HEK293 (cell line): ENCODE data around the gene ZNF140.
A peak's percentile ranks its signal among the peaks of the same experiment; 100 is the strongest.

ENCODE experiments used
- GLI4 ChIP-seq: fragments of 450-650 bp; formaldehyde crosslinking; IDR thresholded peaks from 2 replicates; pipeline ENCODE4 v1.5.1; 2016; ENCODE audit warnings: missing biosample characterization, missing genetic modification characterization
- GLIS1 ChIP-seq: fragments of 450-650 bp; formaldehyde crosslinking; IDR thresholded peaks from 2 replicates; pipeline ENCODE4 v1.5.1; 2016; ENCODE audit warnings: missing biosample characterization, missing genetic modification characterization
- GLIS2 ChIP-seq: fragments of 450-650 bp; formaldehyde crosslinking; IDR thresholded peaks from 2 replicates; pipeline ENCODE4 v1.5.1; 2016; ENCODE audit warnings: missing biosample characterization, missing genetic modification characterization
- KLF16 ChIP-seq: fragments of 450-650 bp; formaldehyde crosslinking; IDR thresholded peaks from 2 replicates; pipeline ENCODE4 v1.5.1; 2017; ENCODE audit warnings: missing biosample characterization, missing genetic modification characterization
- PRDM6 ChIP-seq: fragments of 450-650 bp; formaldehyde crosslinking; IDR thresholded peaks from 2 replicates; pipeline ENCODE4 v1.5.1; 2017; ENCODE audit warnings: missing biosample characterization, missing genetic modification characterization
- SP7 ChIP-seq: fragments of 450-650 bp; formaldehyde crosslinking; IDR thresholded peaks from 2 replicates; pipeline ENCODE4 v1.5.1; 2016; ENCODE audit warnings: missing biosample characterization, missing genetic modification characterization
- ZBTB10 ChIP-seq: fragments of 450-650 bp; formaldehyde crosslinking; IDR thresholded peaks from 2 replicates; pipeline ENCODE4 v1.5.1; 2016; ENCODE audit warnings: missing biosample characterization, missing genetic modification characterization
- ZBTB21 ChIP-seq: fragments of 450-650 bp; formaldehyde crosslinking; IDR thresholded peaks from 2 replicates; pipeline ENCODE4 v1.5.1; 2017; ENCODE audit warnings: missing biosample characterization, missing genetic modification characterization
- ZBTB6 ChIP-seq: fragments of 450-650 bp; formaldehyde crosslinking; IDR thresholded peaks from 2 replicates; pipeline ENCODE4 v1.5.1; 2017; ENCODE audit warnings: missing biosample characterization, missing genetic modification characterization
- ZFP69B ChIP-seq: fragments of 450-650 bp; formaldehyde crosslinking; IDR thresholded peaks from 2 replicates; pipeline ENCODE4 v1.5.1; 2016; ENCODE audit warnings: missing biosample characterization, missing genetic modification characterization
- ZIC2 ChIP-seq: fragments of 450-650 bp; formaldehyde crosslinking; IDR thresholded peaks from 2 replicates; pipeline ENCODE4 v1.5.1; 2016; ENCODE audit warnings: missing biosample characterization, missing genetic modification characterization
- ZNF10 ChIP-seq: fragments of 450-650 bp; formaldehyde crosslinking; IDR thresholded peaks from 2 replicates; pipeline ENCODE4 v1.5.1; 2017; ENCODE audit warnings: missing biosample characterization, missing genetic modification characterization
- ZNF112 ChIP-seq: fragments of 450-650 bp; formaldehyde crosslinking; IDR thresholded peaks from 2 replicates; pipeline ENCODE4 v1.5.0; 2017; ENCODE audit warnings: missing biosample characterization, missing genetic modification characterization
- ZNF132 ChIP-seq: fragments of 450-650 bp; formaldehyde crosslinking; IDR thresholded peaks from 2 replicates; pipeline ENCODE4 v1.5.1; 2017; ENCODE audit warnings: missing biosample characterization, missing genetic modification characterization, borderline replicate concordance
- ZNF148 ChIP-seq: fragments of 450-650 bp; formaldehyde crosslinking; IDR thresholded peaks from 2 replicates; pipeline ENCODE4 v1.5.0; 2017; ENCODE audit warnings: missing biosample characterization, missing genetic modification characterization, borderline replicate concordance
- ZNF223 ChIP-seq: fragments of 450-650 bp; formaldehyde crosslinking; IDR thresholded peaks from 2 replicates; pipeline ENCODE4 v1.5.1; 2016; ENCODE audit warnings: missing biosample characterization, missing genetic modification characterization
- ZNF248 ChIP-seq: fragments of 450-650 bp; formaldehyde crosslinking; IDR thresholded peaks from 2 replicates; pipeline ENCODE4 v1.5.1; 2017; ENCODE audit warnings: missing biosample characterization, missing genetic modification characterization
- ZNF404 ChIP-seq: fragments of 450-650 bp; formaldehyde crosslinking; IDR thresholded peaks from 2 replicates; pipeline ENCODE4 v1.5.1; 2017; ENCODE audit warnings: missing biosample characterization, missing genetic modification characterization
- ZNF473 ChIP-seq: fragments of 450-650 bp; formaldehyde crosslinking; IDR thresholded peaks from 2 replicates; pipeline ENCODE4 v1.5.1; 2017; ENCODE audit warnings: missing biosample characterization, missing genetic modification characterization
- ZNF501 ChIP-seq: fragments of 450-650 bp; formaldehyde crosslinking; IDR thresholded peaks from 2 replicates; pipeline ENCODE4 v1.5.1; 2016; ENCODE audit warnings: missing biosample characterization, missing genetic modification characterization
- ZNF558 ChIP-seq: fragments of 450-650 bp; formaldehyde crosslinking; IDR thresholded peaks from 2 replicates; pipeline ENCODE4 v1.5.1; 2016; ENCODE audit warnings: missing biosample characterization, missing genetic modification characterization
- ZNF580 ChIP-seq: fragments of 450-650 bp; formaldehyde crosslinking; IDR thresholded peaks from 2 replicates; pipeline ENCODE4 v1.5.1; 2016; ENCODE audit warnings: missing biosample characterization, missing genetic modification characterization
- ZNF639 ChIP-seq: fragments of 450-650 bp; formaldehyde crosslinking; IDR thresholded peaks from 2 replicates; pipeline ENCODE4 v1.5.1; 2016; ENCODE audit warnings: missing biosample characterization, missing genetic modification characterization
- ZNF670 ChIP-seq: fragments of 450-650 bp; formaldehyde crosslinking; IDR thresholded peaks from 2 replicates; pipeline ENCODE4 v1.5.1; 2016; ENCODE audit warnings: missing biosample characterization, missing genetic modification characterization, low read depth
- ZNF677 ChIP-seq: fragments of 450-650 bp; IDR thresholded peaks from 2 replicates; pipeline ENCODE4 v1.5.0; 2018; ENCODE audit warnings: missing biosample characterization, mild to moderate bottlenecking, missing genetic modification characterization, moderate library complexity
- ZNF768 ChIP-seq: fragments of 450-650 bp; formaldehyde crosslinking; IDR thresholded peaks from 2 replicates; pipeline ENCODE4 v1.5.1; 2018; ENCODE audit warnings: missing biosample characterization, mild to moderate bottlenecking, missing genetic modification characterization
- TF ChIP-seq, protein P1 (sequence below): fragments of 450-650 bp; formaldehyde crosslinking; IDR thresholded peaks from 2 replicates; pipeline ENCODE4 v1.5.1; 2016; ENCODE audit warnings: missing biosample characterization, missing genetic modification characterization

ZNF140 gene

GRCh38 chr12:133130808-133131128 lies 50.0 kb downstream of the ZNF140 start (continued):
- TF ChIP-seq, protein P1, sequence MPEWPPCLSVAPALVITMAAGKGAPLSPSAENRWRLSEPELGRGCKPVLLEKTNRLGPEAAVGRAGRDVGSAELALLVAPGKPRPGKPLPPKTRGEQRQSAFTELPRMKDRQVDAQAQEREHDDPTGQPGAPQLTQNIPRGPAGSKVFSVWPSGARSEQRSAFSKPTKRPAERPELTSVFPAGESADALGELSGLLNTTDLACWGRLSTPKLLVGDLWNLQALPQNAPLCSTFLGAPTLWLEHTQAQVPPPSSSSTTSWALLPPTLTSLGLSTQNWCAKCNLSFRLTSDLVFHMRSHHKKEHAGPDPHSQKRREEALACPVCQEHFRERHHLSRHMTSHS (tag by site-specific recombination) = no peak
- TF ChIP-seq ZBTB6 (tag by site-specific recombination) = no peak
- no peak for TF ChIP-seq ZIC2 (tag by site-specific recombination)
- TF ChIP-seq ZBTB10 (tag by site-specific recombination) = no peak
- no peak for TF ChIP-seq ZNF223 (tag by site-specific recombination)
- no peak for TF ChIP-seq ZNF580 (tag by site-specific recombination)
- 0 out of 2 replicates have a peak, but pooled peaks have one; percentile 3 for TF ChIP-seq ZNF558 (tag by site-specific recombination)
- TF ChIP-seq GLIS1 (tag by site-specific recombination) = no peak
- no peak for TF ChIP-seq ZNF768
- no peak for TF ChIP-seq ZNF473 (tag by site-specific recombination)
- peak; percentile 61 for TF ChIP-seq ZBTB21 (tag by site-specific recombination)
- no peak for TF ChIP-seq ZNF670
- TF ChIP-seq ZNF132 (tag by site-specific recombination) = no peak
- TF ChIP-seq SP7 (tag by site-specific recombination) = no peak; the same call in none of the 2 replicates
- no peak for TF ChIP-seq ZNF248 (tag by site-specific recombination)
- TF ChIP-seq ZNF677 (tag by site-specific recombination) = no peak
- 0 out of 2 replicates have a peak, but pooled peaks have one; percentile 60 for TF ChIP-seq ZFP69B (tag by site-specific recombination)
- TF ChIP-seq ZNF639 (tag by site-specific recombination) = 0 out of 2 replicates have a peak, but pooled peaks have one; percentile 48
- TF ChIP-seq GLI4 (tag by site-specific recombination) = no peak
- TF ChIP-seq ZNF148 (tag by site-specific recombination) = no peak
- TF ChIP-seq GLIS2 (tag by site-specific recombination) = no peak
- no peak for TF ChIP-seq ZNF404 (tag by site-specific recombination)
- no peak for TF ChIP-seq KLF16
- TF ChIP-seq ZNF10 (tag by site-specific recombination) = no peak
- no peak for TF ChIP-seq ZNF112
- 0 out of 2 replicates have a peak, but pooled peaks have one; percentile 18 for TF ChIP-seq ZNF501 (tag by site-specific recombination)
- no peak for TF ChIP-seq PRDM6
